ENCODE measurements around the gene CSMD2.
A peak's percentile ranks its signal among the peaks of the same experiment; 100 is the strongest.

Gene CSMD2

DNA sequence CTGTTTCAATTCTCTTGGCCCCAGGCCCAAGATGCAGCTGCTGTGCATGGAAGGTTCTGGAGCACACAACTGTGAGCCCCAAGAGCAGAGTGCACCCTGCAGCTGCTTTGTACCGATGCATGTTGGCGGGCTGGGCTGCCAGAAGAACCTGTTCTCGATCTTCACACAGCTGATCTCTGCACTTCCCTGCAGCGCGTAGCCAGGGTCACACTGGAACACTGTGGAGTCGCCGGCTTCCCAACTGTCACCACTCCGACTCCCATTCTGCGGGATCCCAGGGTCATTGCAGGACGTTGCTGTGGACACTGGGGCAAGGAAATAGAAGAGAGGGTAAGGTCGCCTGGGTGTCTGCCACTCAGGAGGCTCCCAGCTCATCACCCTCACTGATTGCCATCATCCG is 507.2 kb downstream of the CSMD2 start:
- DNase-seq, result no peak

DNA sequence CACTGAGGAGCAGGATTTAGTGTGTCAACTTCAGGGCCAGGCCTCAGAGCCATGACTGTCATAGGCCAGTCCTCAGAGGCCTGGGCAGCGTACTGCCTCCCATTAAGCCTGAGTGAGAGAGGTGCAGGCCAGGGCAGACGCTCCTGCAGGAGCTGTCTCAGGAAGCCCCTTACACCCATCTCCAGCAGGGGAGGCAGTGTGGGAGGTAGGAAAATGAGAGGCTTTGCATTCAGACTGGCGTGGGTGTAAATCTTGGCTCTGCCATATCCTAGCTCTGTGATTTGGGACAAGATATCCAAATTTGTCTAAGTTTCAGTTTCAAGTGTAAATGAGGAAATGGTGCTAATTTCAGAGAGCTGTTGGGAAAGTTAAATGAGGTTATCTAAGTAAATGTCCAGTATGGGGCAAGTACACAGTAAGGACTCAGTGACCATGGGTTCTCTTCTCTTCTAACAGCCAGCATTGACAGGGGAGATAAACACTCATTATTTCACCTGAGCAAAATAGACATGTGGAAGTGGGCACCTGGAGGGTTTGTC is 508.5 kb downstream of the CSMD2 start:
- DNase-seq, result no peak

GRCh38 chr1:33655496-33655895 is 509.5 kb downstream of the CSMD2 start:
- DNase-seq, result no peak

DNA sequence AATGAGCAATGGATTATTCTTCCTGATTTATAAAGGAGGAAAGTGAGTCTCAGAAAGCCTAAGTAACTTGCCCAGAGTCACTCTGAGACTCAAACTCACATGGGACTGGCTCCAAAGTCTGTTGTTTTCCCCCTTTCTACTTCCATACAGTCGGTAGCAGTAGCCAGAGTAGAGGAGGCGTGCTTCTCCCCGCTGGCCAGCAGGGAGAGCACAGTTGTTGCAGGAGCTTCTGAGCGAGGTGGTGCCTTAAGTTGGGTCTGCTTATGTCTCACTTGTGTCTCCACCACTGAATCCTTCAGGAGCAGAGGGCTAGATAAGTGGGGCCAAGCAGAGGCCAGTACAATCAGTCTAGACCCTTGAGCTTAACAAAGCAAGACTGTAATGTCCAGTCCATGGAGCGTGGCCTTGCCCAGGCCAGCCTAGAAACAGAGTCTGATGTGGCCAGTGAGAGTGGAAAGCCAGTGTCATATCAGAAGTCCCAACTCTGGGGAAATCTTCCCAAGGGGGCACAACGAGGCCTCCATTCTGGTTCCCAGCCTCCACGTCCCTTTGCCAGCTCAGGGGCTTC is 510.7 kb downstream of the CSMD2 start:
- peak; percentile 2 for DNase-seq

- DNase-seq, result no peak
Observed at GRCh38 chr1:33653226-33653625, 511.8 kb downstream of the CSMD2 start.

GRCh38 chr1:33650708-33651107 is 514.3 kb downstream of the CSMD2 start:
- no peak for DNase-seq

GRCh38 chr1:33649759-33650158 is 515.3 kb downstream of the CSMD2 start:
- DNase-seq, result no peak

DNA sequence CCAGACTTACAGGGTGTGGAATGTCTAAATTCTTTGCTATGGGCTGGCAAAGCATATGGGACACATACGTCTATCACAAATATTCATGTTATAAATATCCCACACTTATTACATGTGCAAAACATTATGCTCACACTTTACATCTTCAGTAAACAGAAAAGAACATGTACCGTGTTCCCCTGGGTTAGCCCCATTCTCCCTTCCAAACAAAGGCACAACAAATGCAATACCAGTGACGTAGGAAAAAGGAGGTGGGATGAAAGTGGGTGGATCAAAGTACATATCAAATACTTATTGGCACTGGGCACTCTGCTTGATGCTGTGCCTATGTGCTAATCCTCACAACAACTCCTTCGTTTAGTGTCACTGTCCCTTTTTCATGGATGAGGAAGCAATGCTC is 521.8 kb downstream of the CSMD2 start:
- no peak for DNase-seq

DNA sequence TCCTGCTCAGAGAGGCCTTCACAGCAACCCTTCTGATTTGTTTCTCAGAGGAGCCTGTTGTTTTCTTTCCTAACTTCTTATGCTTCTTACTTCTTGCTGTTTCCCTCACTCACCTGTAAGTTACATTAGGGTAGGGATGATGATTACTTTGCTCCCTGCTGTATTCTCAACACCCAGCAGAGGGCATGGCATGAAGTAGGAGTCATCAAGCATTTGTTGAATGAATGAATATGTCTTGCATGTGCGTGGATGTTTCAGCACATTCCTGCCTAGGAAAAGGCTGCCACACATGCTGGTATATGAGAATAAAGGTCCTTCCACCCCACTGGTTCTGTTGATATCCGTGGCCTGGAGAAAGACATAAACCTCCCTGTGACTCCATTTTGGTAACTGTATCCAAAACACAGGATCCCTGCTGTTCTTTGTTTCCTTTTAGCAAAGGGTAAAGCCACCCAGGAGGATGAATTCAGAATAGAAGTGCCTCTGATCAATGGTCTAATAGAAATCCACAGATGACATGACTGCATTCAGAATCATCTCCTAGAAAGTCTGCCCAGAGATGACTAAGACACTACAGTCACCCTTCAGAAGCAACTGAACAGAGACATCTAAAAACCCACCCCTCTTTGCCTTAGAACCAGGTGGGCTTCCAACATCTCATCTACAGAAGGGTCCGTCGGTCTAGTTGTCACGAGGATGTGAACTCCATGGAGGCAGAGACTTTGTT is 523.8 kb downstream of the CSMD2 start:
- peak; percentile 19 for DNase-seq

DNA sequence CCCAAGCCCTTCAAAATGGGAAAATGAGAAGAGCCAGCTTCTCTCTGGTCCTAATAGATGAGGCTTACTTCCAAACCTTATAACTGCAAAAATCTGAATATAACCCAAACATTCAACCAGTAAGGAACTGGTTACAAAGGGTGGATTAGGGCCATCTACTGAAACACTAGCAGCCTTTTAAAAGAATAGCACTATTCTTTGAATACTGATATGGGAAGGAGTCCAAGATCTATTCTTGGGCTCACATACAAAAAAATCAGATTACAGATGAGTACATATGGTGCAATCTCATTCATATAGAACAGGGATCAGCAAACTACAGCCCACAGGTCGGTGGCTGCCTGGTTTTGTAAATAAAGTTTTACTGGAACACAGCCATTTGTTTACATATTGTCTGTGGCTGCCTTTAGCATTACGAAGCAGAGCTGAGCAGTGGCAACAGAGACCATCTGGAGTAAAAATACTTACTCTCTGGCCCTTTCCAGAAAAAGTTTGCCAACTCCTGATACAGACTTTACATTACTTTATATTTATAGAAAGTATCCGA is 524.8 kb downstream of the CSMD2 start:
- DNase-seq, result no peak

DNA sequence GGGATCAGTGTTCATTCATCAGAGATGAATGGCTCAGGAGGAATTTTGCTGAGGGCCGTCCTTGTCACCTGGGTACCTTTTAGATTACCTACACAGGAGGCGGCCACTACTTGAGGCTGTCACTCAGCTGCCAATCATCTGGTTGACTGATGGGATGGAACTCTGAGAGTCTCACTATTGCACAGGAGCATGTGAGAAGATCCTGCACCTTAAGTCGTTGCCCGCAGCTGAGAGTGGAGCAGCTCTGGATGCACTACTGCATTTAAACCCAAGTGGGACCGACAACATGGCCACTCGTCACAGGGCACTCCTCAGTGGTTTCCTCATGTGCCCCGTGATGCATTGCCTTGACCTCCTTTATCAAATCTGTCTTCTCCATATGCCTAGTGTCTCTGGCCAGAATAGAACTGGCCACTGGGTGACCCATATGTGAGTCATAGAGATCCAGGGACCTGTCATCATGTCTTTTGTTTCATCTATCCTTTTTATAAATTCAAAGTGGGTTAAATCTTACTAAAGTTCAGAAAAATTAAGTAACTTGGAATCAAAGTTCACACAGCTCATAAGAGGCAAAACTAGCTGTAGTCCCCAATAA is 527.1 kb downstream of the CSMD2 start:
- DNase-seq, result no peak

GRCh38 chr1:33636209-33636608 is 528.8 kb downstream of the CSMD2 start:
- no peak for DNase-seq

- no peak for DNase-seq
Observed at GRCh38 chr1:33635336-33636012, 529.6 kb downstream of the CSMD2 start.

GRCh38 chr1:33634806-33635205 is 530.2 kb downstream of the CSMD2 start:
- peak; percentile 47 for DNase-seq

DNA sequence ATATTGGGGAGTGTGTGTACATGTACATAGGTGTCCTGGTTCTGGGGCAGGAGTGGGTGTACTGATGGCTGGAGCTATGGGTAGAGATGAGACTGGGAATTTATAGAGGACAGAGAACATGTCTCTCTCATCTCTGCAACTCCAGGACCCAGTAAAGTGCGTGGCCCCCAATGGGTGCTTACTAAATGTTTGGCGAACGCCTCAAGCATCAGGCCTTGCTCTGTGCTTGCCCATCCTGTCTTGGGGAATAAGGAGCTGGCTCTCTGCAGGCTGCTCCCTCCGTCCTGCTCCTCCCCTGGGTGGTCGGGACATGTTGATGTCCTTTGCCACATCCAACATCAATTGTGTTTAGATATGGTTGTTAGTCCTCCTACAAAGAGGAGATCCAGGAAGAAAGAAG is 530.9 kb downstream of the CSMD2 start:
- DNase-seq, result no peak

DNA sequence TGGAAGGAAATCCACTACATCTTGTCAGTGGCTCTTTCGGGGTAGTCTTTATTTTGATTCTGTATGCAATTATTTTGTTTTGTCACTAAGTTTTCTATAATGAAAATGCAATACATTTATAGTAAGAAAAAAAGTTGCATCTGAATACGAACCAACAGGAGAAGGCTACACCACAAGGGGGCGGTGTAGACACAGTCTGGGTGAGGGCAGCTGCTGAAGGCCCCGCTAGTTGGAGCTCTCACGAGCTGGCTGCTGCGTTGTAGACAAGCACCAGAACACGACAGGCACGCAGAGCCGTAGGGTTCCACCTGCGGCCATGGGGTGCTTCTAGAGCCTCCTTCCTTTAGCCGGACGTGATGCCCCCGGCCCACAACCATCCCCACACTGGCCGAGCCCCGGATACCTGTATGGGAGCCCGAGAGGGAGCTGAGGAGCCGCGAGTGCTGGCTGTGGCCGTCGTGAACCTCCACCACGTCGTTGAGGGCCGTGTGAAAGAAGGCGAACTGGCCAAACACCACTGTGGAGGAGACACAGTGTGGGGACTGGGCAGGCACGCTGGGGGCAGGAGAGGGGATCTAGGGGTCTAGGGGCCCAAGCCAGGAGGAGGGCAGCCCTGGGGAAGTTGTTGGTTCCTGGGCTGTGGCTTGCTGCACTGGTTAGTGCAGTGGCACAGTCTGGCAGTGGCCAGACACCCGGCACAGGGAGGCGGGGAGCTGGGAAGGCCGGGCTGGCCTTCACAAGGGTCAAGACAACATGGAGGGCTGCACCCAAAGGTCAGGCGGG is 531.8 kb downstream of the CSMD2 start:
- peak; percentile 85 for DNase-seq

GRCh38 chr1:33630686-33631085 is 534.3 kb downstream of the CSMD2 start:
- no peak for DNase-seq

- no peak for DNase-seq
Observed at GRCh38 chr1:33626801-33627200, 538.2 kb downstream of the CSMD2 start.

DNA sequence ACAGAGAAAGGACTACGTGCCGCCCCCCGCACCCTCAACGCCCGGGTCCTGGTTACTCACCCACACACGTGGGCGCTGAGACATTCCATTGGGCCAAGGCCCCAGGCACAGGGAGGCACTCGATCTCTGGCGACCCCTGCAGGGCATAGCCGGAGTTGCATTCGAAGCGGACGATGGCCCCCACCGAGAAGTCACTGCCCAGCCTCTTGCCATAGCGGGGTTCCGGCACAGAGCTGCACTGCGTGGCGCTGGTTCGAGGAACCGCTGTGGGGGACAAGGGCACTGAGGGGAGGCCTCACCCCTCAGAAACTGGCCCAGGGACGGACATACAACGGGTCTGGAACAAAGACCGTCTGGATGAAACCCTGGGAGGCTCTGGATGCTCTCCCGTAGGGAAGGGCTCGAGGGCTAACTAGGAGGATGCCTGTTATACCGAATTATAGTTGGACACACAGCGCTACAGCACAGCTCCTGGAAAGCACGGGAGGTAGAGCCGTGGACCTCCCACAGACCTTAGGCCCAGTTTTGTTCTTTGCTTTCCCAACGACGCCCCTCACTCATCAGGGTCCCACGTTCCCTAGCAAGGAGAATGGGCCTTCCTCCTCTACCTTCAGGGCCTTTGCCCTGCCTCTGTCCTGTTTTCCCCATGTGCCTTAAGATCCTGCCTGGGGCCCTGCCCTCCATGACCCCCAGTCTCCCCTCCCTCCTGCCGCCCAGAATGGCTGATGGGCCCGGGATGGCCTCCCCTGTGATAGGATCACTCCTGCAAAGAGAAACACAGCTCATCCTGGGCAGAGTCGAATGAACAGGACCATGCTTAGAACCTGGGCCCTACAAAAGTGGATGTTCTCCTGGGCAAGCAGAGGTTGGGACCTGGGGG is 539.8 kb downstream of the CSMD2 start:
- DNase-seq, result peak; percentile 5

GRCh38 chr1:33624261-33624990 is 540.6 kb downstream of the CSMD2 start:
- DNase-seq, result no peak

DNA sequence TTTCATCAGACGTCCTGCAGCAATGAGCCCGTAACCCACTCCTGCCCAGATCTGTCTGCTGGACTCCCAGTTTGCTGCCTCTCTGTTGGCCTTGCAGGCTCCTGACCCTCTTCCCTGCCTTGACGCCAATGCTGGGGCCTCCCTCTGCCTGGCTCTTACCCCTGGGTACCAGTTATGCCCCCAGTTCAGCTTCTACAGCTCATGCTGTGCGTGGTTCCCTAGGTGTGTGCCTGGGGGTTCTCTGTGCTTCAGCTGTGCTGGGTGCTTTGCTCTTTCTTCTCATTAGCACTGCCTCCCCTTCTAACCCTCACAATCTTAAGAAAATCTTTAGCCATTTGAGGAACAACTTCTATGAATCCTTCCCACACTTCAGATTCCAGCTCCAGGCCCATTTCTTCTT is 541.2 kb downstream of the CSMD2 start:
- no peak for DNase-seq
